Loucy (cell line): ENCODE data around the gene CEP112.

Source experiments
- EZH2phosphoT487 ChIP-seq: fragments of 200-600 bp; IDR thresholded peaks from 2 replicates; pipeline ENCODE4 v1.6.1; 2018; ENCODE audit warnings: antibody characterized with exemption, mild to moderate bottlenecking, moderate library complexity, borderline replicate concordance
- TF ChIP-seq, protein P1 (sequence below): fragments of 200-600 bp; sonication (generic); conservative IDR thresholded peaks from 2 replicates; pipeline ENCODE4 v1.5.1; 2014; ENCODE audit warnings: mild to moderate bottlenecking, antibody characterized with exemption, low read length

DNA sequence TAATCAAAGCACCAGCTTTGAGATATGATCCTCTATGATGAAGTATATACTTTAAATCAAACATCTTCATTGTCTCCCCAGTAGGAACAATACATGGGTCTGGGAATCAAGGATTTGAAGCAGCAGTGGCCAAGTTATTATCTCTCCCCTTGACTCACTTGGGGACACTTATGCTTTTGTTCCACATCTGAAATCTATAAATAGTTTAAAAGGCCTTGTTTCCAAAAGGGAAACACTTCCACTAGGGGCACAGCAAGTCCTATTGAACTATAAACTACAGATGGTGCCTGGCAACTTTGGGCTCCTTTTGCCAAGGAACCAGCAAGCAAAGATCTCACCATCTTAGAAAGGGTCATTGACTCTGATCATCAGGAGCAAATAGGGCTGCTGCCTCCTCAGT lies 16.0 kb upstream of the CEP112 start:
- TF ChIP-seq, protein P1, sequence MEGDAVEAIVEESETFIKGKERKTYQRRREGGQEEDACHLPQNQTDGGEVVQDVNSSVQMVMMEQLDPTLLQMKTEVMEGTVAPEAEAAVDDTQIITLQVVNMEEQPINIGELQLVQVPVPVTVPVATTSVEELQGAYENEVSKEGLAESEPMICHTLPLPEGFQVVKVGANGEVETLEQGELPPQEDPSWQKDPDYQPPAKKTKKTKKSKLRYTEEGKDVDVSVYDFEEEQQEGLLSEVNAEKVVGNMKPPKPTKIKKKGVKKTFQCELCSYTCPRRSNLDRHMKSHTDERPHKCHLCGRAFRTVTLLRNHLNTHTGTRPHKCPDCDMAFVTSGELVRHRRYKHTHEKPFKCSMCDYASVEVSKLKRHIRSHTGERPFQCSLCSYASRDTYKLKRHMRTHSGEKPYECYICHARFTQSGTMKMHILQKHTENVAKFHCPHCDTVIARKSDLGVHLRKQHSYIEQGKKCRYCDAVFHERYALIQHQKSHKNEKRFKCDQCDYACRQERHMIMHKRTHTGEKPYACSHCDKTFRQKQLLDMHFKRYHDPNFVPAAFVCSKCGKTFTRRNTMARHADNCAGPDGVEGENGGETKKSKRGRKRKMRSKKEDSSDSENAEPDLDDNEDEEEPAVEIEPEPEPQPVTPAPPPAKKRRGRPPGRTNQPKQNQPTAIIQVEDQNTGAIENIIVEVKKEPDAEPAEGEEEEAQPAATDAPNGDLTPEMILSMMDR = no peak
- no peak for TF ChIP-seq EZH2phosphoT487
